Measurements from ENCODE around the gene GALNT15. TPM values are rescaled to one million over a fixed set of nuclear protein-coding genes. Genes with fewer than 3 reads are reported as not detected.

Gene GALNT15, protein sequence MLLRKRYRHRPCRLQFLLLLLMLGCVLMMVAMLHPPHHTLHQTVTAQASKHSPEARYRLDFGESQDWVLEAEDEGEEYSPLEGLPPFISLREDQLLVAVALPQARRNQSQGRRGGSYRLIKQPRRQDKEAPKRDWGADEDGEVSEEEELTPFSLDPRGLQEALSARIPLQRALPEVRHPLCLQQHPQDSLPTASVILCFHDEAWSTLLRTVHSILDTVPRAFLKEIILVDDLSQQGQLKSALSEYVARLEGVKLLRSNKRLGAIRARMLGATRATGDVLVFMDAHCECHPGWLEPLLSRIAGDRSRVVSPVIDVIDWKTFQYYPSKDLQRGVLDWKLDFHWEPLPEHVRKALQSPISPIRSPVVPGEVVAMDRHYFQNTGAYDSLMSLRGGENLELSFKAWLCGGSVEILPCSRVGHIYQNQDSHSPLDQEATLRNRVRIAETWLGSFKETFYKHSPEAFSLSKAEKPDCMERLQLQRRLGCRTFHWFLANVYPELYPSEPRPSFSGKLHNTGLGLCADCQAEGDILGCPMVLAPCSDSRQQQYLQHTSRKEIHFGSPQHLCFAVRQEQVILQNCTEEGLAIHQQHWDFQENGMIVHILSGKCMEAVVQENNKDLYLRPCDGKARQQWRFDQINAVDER
- not detected for total RNA-seq

DNA sequence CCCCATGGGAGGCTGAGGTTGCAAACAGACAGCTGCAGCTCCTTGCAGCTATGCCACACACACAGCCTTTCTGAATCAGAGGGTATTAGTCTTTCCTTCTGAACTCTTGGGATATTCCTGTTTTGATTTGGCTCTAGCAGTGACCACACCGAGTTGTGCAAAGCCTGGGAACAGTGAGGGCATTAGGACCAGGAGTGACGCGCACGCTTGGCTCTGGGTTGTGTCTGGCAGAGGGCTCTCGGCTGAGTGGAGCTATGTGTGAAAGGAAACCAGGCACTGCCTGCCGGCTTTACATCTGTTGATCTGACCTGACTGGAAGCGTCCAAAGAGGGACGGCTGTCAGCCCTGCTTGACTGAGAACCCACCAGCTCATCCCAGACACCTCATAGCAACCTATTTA, at the start of gene GALNT15:
GALNT15 (plus strand) TSS at position 292 of the 400 bp plus-strand sequence. CDS start 472 bp downstream, outside the sequence.
- CTCF ChIA-PET = no interaction called here

DNA sequence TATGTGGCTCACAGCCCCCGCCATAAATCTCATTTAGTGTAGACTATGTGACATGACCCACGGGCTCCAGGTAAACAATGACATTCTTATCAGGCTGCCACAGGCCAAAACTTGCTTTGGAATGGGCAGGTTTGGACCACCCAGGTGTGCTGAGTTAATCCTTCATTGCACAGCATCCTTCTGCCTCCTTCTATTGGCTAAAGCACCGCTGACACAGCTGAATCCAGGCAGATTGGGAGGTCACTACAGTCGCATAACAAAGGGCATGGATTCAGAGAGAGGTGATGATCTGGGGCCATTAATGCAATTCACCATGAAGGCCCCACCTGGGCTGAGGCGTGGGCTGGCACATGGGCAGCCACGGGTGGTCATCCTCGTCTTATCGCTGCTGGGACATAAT, 47.8 kb upstream of the GALNT15 start:
- ChIA-PET CTCF (no interaction called here), POLR2A (no interaction called here)

More for the DNA sequence above, at the start of gene GALNT15:
- POLR2A ChIA-PET = no interaction called here

DNA sequence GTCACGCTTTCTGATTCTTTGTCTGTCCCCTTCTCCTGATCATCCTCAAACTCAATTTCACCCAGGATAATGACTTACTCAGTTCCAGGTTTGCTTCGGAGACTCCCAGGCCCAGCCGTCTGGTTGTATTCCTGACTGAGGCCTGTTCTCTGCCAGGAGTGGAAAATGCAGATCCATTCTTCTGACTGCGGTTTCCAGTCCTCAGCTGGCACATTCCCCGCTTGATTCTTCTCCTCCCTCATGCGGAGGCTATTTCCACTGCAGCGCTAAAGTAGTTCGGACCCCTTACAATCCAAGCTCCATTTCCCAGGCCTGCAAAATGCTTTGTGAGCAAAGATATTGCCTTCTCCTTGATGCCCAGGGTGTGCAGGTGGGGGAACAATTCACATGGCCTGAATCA, 47.2 kb upstream of the GALNT15 start:
- CTCF ChIA-PET = no interaction called here

DNA sequence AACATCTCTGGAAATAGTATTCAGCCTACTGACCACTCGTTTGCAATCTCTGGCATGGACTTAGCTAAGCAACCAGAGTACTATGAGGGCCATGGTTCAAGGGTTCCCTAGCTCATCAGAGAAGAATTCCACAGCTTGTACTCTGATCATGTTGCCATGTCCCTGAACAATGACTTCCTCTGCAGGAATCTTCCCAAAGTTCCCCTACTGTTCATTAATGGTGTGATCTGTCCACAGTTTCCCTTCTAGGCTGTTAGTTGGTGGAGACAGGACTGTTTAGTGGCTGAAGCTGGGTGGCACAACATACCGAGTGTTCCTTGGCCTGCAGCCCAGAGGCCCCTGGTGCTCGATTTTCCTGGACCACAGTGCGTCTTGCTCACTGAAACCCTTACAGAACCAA, 44.4 kb upstream of the GALNT15 start:
- POLR2A ChIA-PET = no interaction called here
- CTCF ChIA-PET = no interaction called here

More for the DNA sequence above, 47.2 kb upstream of the GALNT15 start:
- POLR2A ChIA-PET = no interaction called here

DNA sequence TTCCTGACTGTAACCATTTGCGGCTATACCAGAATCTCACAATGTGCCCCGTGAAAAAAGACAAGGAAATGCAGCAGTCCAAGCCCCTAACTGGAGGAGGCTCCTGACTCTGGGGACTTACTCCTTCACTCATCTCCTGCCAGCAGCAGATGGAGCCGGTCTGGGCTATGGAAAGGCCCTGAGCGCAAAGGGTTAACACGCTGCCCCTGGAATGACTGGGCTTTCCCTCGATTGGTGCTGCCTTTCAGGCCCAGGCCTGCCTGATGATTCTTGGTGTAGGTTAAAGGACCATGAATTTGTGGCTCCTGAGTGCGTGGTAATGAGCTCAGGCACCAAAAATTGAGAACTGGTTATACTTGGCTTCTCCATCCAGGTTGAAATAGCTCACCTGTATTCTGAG, 42.3 kb upstream of the GALNT15 start:
- ChIA-PET CTCF (no interaction called here), POLR2A (no interaction called here)

DNA sequence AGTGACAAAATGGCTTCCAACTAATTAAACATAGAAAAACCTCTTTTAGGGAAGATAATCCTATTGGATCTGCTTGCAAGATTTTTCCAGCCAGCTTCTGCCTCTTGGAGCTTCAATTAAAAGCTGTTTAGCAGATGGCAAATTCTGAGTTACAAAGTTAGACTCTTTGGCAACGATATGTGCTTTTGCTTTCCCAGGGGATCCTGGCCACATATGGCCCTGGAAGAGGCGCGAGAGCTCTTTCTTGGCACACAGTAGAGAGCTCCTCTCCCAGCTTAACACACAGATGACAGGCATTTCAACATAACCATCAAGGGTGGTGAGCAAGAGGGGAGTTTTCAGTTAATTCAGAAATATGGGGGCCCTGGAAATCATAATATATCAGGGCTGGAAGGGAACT, 41.6 kb upstream of the GALNT15 start:
- ChIA-PET CTCF (no interaction called here), POLR2A (no interaction called here)

DNA sequence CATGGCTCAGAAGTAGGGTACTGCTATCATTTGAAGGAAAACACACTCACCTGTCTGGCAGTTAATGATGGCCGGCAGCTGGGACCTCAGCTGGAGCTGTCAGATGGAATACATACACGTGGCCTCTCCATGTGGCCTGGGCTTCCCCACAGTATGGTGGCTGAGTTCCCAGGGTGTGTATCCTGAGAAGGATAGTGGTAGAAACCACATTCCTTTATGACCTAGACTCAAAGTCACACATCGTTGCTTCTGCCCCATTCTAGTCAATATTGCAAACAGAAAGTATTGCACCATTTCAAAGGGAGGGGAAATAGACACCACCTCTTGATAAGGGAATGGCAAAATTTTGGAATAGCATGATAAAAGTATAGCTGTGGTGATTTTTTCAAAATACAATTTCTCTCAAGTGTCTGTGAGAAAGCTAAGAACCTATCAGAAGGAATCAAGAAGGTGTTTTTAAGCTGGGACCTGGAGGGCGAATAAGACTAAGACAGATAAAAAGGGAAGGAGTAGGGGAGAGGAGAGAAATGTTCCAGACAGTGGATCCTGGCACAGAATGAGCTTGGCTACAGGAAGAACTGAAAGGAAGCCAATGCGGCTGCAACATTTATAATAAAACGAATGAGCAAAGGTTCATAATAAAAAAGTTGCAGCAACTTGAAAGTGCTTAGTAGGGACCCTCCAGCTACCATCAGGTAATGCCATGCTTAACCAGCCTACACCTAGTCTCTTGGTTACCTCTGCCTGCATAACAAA, 40.1 kb upstream of the GALNT15 start:
- ChIA-PET POLR2A (no interaction called here), CTCF (no interaction called here)

DNA sequence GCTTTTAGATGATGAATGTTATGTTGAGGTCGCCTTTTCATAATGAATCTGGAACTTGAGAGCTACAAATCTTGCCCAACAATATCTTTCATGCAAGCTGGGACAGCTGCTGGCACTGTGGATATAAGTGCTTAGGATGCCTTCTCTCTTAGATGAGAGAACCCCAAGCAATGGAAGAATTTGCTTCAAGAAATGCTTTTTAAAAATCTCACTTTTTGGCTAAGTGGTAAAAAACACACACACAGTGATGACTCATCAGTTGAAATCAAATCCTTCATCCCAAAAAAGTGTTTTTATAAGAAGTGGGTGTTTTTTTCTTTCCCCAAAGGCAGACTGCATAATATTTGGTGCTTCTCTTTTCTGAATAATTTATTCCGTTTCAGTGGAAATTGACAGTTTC, 38.4 kb upstream of the GALNT15 start:
- POLR2A ChIA-PET = no interaction called here
- CTCF ChIA-PET = no interaction called here

DNA sequence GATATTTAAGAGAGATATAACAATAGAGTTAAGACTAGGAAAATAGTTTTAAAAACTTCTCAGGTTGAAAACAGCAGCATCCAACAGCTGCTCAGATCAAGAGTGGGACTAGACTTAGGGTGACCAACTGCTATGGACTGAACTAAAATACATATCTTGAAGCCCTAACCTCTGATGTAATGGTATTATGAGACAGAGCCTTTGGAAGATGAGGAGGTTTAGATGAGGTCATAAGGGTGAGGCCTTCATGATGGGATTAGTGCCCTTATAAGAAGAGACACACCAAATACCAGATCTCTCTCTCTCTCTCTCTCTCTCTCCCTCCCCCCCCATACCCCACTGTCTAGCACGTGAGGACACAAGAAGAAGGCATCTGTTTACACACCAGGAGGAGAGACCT, 37.4 kb upstream of the GALNT15 start:
- POLR2A ChIA-PET = no interaction called here
- CTCF ChIA-PET = interaction anchor here (0.5 kb wide), 1 partner anchor 12 kb away, joined by 3 read pairs; no protein-coding TSS in a partner anchor

DNA sequence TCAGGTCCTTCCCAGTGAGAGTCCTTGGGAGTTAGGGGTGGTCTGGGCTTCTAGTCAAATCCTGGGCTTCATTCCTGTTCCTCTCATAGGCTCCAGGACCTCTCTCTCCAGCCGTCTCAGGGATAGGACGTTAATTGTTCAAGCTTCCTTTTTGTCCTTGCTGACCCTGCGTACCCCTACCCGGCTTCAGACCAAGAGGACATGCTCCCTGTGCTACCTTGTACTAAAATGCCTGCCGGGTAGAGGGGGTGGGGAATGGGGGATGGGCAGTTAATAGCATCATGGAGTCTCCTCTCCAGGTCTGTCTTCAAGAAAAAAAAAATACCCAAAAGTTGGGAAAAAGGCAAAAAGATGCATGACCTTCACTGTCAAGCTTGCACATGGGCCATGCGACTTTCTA, 36.5 kb upstream of the GALNT15 start:
- ChIA-PET POLR2A (no interaction called here), CTCF (interaction anchor here (0.6 kb wide), 1 partner anchor 111 kb away, joined by 5 read pairs; no protein-coding TSS in a partner anchor)

DNA sequence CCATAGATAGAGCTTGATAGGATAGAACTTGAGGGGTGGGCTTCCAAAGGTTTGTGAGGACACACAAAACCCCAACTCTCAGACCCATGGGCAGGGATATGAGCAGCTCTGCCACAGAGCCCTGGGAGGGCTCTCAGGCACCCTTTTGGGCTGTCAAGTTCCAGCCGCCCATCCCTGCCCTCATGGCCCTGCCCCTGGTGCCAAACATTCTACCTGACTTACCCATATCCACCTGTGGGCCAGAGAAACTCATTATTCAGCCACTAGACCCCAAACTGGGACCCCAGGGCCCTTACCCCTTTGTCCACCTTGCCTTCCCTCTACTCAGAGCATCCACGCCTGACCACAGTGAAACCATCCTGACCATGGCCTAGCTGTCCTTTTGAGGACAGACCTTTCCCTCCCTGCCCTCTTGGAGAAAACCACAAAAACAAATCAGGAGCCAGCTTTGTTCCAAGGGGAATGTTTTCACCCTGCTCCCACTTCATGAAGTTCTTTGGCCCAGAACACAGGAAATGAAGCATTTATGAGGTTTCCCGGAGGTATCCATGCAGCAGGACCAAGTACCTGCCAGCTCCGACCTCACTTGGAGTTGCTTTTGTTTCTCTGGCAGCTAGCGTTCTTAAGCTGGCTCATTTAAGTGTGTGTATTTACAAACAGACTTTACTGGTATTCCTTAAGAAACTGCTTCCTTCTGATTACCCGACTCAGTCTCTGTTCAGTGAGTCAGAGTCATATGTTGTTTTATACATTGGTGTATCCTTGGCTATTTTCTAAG, 34.2 kb upstream of the GALNT15 start:
- POLR2A ChIA-PET = no interaction called here
- CTCF ChIA-PET = interaction anchor here (0.6 kb wide), 1 partner anchor 53 kb away, joined by 3 read pairs; no protein-coding TSS in a partner anchor

DNA sequence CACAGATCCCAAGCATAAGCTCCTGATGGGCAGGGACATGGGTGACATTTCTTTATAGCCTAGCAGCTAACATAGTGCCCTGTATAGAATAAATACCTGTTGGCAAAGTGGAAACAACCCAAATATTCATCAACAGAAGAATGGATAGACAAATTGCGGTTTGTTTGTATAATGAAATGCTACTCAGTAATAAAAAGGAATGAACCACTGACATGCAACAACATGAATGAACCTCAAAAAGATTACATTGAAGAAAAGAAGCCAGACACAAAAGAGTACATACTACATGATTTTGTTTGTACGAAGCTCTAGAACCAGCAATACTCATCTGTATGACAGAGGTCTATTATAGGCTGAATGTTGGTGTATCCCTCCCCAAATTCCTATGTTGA, 33.6 kb upstream of the GALNT15 start:
- CTCF ChIA-PET = interaction anchor here (0.6 kb wide), 1 partner anchor 52 kb away, joined by 3 read pairs; no protein-coding TSS in a partner anchor
- POLR2A ChIA-PET = no interaction called here

DNA sequence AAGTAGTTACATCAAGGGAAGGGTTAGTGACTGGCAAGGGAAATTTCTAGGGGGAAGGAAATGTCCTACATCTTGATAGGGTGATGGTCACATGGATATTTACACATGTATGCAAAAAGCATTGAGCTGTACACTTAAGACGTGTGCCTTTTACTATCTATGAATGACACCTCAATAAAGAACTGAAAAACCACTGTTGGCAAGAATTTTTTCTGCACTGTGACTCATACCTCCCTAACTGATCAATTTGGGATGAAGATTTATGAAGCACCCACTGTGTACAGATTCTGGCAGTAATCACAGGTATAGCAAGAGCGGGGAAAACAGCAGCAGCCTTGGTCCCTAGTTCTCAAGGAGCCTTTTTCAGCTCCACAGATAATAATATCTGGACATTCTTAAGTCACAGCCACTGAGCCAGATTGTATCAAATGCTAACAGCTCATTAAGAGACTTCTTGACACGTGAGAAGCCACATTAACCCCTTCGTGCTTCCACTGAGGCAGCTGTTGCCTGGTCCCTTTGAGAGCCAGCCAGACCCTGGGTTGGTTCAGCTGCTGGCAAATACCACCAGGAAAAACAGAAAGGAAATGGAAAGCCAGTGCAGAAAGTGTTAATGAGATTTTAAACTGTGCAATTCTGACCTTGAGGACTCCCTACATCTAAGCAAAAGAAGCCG, 32.0 kb upstream of the GALNT15 start:
- ChIA-PET POLR2A (no interaction called here), CTCF (no interaction called here)

DNA sequence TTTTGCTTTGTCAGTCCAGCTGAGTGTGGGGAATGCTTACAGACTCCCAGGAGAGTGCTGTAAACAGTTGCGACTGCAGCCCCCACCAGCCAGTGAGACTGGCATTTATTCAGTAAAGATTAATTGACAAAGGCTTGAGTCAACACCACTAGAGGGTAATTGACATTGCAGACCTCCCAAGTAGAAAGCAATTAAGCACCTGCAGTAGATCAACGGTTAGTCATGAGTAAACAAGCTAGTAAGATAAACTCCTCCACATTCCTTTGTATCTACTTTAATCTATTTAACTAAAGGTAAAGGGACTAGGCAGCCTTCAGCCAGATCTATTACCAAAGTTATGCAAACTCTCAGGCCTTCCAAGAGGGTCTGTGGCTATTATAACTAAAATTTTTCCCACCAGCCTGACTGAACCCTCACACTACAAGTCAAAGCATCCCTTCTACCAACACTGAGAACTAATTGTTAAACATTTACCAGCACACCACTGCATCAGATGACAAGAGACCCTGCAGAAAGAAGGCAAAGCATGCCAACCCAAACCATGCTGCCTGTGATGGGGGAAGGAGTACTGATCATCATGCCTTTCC, 30.5 kb upstream of the GALNT15 start:
- POLR2A ChIA-PET = no interaction called here
- CTCF ChIA-PET = no interaction called here

DNA sequence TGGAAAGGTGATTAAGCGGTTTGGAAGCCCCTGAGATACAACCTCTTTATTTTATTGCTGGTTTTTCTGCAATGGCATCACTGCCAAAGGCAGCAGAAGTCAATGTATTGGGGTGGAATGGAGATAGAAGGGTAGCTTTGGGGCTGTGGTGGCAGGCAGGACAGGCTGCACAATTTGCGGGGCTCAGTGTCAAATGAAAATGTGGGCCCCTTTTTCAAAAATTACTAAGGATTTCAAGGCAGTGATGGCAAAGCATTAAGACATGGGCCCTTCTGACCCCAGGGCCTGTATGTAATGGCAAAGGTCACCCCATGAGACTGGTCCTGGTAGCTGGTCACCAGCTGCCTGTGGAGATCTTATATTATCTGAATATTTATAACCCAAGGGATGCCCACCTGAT, 29.3 kb upstream of the GALNT15 start:
- CTCF ChIA-PET = no interaction called here
- POLR2A ChIA-PET = no interaction called here

DNA sequence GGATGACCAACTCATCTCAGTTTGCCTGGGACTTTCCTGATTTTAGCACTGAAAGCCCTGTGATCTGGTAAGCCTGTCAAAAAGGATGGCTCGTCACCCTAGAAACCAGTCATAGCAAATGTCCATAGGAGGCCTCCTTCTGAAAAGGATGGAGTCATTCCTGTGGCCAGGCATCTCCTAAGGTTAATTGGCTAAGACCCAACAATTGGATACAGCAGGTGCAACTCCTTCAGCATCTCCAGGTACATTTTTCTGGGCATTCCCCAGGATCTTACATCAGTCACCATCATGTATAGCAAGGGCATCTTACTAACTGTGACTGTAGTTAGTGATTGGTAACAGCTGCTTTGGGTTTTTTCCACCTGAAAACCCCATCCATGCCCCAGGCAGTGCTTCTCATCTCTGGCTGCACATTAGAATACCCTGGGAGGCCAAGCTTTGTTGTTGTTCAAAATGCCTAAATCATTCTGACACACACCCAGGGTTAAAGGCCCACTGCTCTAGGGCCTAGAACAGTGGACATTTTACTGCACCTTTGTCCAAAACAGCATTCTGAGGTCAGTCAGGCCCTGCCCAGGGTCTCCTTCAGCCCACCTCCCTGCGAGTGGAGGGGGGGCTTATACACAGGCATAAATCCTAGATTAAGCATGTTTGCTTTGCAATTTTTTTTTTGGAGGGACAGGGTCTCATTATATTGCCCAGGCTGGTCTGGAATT, 28.3 kb upstream of the GALNT15 start:
- ChIA-PET CTCF (no interaction called here), POLR2A (no interaction called here)

DNA sequence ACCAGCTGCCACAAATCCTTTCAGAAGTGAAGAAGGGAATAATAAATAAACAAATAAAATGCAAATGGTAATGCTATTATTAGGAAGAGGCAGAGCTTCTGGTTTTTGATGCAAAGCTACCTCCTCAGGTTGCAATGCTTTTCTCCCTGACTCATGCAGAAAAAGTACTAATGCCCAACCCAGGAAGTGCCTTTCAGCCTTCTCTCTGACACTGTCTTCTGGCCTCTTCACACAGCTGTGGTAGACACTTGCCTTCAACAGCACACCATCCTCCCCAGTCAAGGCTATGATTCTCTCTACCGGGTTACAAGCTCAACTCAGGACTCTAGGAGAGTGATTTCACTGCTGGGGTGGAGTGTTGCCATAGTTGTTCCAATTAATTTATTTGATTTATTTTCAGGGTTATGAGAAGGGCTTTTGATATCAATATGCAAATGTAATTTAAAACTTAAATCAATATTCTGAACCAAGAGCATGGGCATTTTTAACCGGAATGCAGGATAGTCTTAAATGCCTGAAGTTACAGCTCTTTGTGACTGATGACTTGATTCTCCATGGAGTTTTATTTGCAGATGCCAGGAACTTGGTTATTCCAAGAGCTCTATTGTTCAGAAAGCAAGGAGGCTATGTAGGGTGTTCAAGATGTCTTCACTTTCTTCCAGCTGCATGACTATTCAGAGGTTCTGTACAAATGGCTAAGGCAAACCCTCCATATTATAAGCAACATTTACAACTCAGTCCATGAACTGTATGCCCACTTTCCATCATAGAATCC, 27.1 kb upstream of the GALNT15 start:
- ChIA-PET CTCF (no interaction called here), POLR2A (no interaction called here)

DNA sequence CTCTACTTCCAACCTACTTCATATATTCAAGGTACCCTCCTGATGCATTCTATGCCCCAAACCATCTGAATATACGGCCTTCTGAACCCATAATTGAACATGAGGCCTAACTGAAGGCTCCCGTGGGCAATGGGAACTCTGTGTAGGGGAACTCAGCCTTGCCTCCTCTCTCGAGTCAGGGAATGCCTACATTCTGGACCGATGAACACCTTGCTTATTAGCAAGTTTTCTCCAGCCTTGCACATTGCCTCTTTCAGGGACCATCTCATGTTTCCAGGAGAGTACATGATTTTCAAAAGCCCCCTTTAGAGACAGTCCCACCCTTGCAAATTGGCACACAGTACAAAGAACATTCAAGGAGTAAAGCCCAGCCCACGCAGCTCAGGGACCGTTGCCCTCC, 26.3 kb upstream of the GALNT15 start:
- CTCF ChIA-PET = no interaction called here
- POLR2A ChIA-PET = no interaction called here

All from activated CD8-positive, alpha-beta memory T cell treated with anti-CD3 and anti-CD28 coated beads for 36 hours (primary cell).